Lower leg skin (tissue), 4 donors: ENCODE data around the gene AP1M1. TPM values are rescaled to one million over a fixed set of nuclear protein-coding genes. Genes with fewer than 3 reads are reported as not detected.

Experiments
- DNase-seq, 2 donors: peaks; one replicate each; pipeline ENCODE4 v3.0.0-alpha.2; 2019; ENCODE audit warnings: low spot score in 2 of 2
- H3K4me3 ChIP-seq: fragments of 200-600 bp; sonication (generic); 2 replicates; pipeline ENCODE4 v1.5.1; 2017; ENCODE audit warnings: mild to moderate bottlenecking, low read depth; ENCODE audit not compliant: poor library complexity, severe bottlenecking
- CTCF ChIP-seq, 3 donors: fragments of 450-650 bp; IDR thresholded peaks; one replicate each; pipeline ENCODE4 v1.5.1; 2016; ENCODE audit warnings: antibody characterized with exemption in 3 of 3, mild to moderate bottlenecking in 3 of 3, moderate library complexity in 2 of 3
- POLR2A ChIP-seq, 2 donors: fragments of 450-650 bp; IDR thresholded peaks; one replicate each; pipeline ENCODE4 v1.6.1; 2016 to 2017; ENCODE audit warnings: antibody characterized with exemption in 2 of 2, mild to moderate bottlenecking in 1 of 2, moderate library complexity in 1 of 2
- WGBS, 2 donors: methylation state at CpG; one replicate each; pipeline ENCODE4 v1.1.5; 2018; 5-methylcytosine and 5-hydroxymethylcytosine counted together
- intact Hi-C: fragments of 100-400 bp; cut with DNase I; formaldehyde crosslinking; loops from one replicate; pipeline ENCODE4 v1.15.0; 2023; ENCODE audit warnings: low total_unique reads
- total RNA-seq, 4 donors: library from RNA; depleted of rRNA; stranded (reverse); fragments of >200 nt; gene quantifications; one replicate each; pipeline ENCODE4 v1.1.0, GENCODE V29; 2016

AP1M1 gene
- total RNA-seq, 4 donors from 2014 or later = 47.2 to 66.9 (median 48.6) TPM

- DNase-seq = no peak
- WGBS, 2 donors = 53 to 66% methylated on average over 3 of the region's 3 CpGs
- intact Hi-C loops = no loop called here
- TF ChIP-seq CTCF (IDR thresholded peaks at IDR 0.05) (no peak), POLR2A (IDR thresholded peaks at IDR 0.05) (no peak)
- H3K4me3 ChIP-seq = no peak overlapping the region
Measured at GRCh38 chr19:16161840-16162239, 35.9 kb upstream of the AP1M1 start.

- TF ChIP-seq POLR2A (IDR thresholded peaks at IDR 0.05) (no peak), CTCF (IDR thresholded peaks at IDR 0.05) (no peak)
- intact Hi-C loops = no loop called here
- 77 to 81% methylated on average over 13 of the region's 13 CpGs for WGBS, 2 donors
- no peak for DNase-seq
- no peak overlapping the region for H3K4me3 ChIP-seq
Measured at GRCh38 chr19:16164222-16164890, 33.4 kb upstream of the AP1M1 start.

GRCh38 chr19:16166417-16166816 lies 31.3 kb upstream of the AP1M1 start:
- no peak for TF ChIP-seq CTCF (IDR thresholded peaks at IDR 0.05)
- no peak for TF ChIP-seq POLR2A (IDR thresholded peaks at IDR 0.05)
- intact Hi-C loops = no loop called here
- 90 to 100% methylated on average over 1 of the region's 1 CpG for WGBS, 2 donors
- DNase-seq = no peak
- H3K4me3 ChIP-seq = no peak overlapping the region

GRCh38 chr19:16167055-16167454 lies 30.7 kb upstream of the AP1M1 start:
- no peak overlapping the region for H3K4me3 ChIP-seq
- DNase-seq = no peak
- no peak for TF ChIP-seq CTCF (IDR thresholded peaks at IDR 0.05)
- no peak for TF ChIP-seq POLR2A (IDR thresholded peaks at IDR 0.05)
- intact Hi-C loops = no loop called here
- 90 to 98% methylated on average over 5 of the region's 5 CpGs for WGBS, 2 donors

- 53 to 58% methylated on average over 2 of the region's 2 CpGs for WGBS, 2 donors
- no peak overlapping the region for H3K4me3 ChIP-seq
- DNase-seq = no peak
- TF ChIP-seq POLR2A (IDR thresholded peaks at IDR 0.05) (no peak), CTCF (IDR thresholded peaks at IDR 0.05) (no peak)
- intact Hi-C loops = no loop called here
Measured at GRCh38 chr19:16168465-16169081, 29.1 kb upstream of the AP1M1 start.
